ENCODE measurements around the gene CSNK2A2. TPM values are rescaled to one million over a fixed set of nuclear protein-coding genes. Genes with fewer than 3 reads are reported as not detected.

CSNK2A2 gene
- total RNA-seq, 4 donors from 2014 or later, result 28.7 to 53.5 (median 40.0) TPM

DNA sequence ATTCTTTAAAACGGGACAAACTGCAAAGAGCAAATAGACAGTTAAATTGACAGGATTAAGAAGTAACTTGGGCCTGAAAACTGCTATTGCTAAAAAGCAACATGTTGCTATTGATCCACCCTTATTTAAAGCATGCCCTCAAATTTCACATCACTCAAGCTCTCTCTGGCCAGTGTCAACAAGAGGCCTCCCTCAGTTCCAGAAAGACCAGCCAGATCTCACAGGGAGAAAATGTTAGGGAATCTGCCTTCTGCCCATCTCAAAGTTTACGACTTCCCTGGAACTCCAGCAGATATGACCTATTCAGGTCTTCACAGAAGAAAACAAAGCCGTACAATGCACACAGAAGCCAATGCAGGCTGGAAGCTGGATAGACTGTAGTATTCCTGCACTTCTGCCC, 77.7 kb downstream of the CSNK2A2 start:
- Histone ChIP-seq H3K27ac (peak overlapping the region; percentile 67 to 78 (median 72)), H3K9me3 (no peaks in the 10 kb centered on the region), H3K4me1 (peaks cover 45 to 64% (median 50%) of the 10 kb centered on the region in 4 donors), H3K4me3 (no peak overlapping the region), H3K36me3 (peaks cover 0 to 4% (median 0%) of the 10 kb centered on the region in 4 donors), H3K27me3 (no peaks in the 10 kb centered on the region)
- 26 to 35% methylated on average over 2 to 3 of the region's 3 CpGs for WGBS, 2 donors (ENCODE audit: low coverage in 1 of 2)
- DNase-seq, result no peak
- intact Hi-C loops (cut with DNase I; ENCODE audit: low total_unique reads), result loop anchor here (5.0 kb wide), 1 partner anchor 98 kb away; no protein-coding TSS in a partner anchor
- in situ Hi-C loops (cut with MboI; ENCODE audit: low pct_ligation_motif_present in 1 of 4, low pct_unique_long_range_greater_than_20kb in 1 of 4, low sequenced_read_pairs in 3 of 4), result loop anchor here in 3 of 4 donors (10.0 to 25.0 kb wide), 3 partner anchors 95 to 208 kb away; partner anchors contain the start of gene MMP15 (in 1 of the 3)
- TF ChIP-seq POLR2AphosphoS5 (IDR thresholded peaks at IDR 0.05), result no peak

DNA sequence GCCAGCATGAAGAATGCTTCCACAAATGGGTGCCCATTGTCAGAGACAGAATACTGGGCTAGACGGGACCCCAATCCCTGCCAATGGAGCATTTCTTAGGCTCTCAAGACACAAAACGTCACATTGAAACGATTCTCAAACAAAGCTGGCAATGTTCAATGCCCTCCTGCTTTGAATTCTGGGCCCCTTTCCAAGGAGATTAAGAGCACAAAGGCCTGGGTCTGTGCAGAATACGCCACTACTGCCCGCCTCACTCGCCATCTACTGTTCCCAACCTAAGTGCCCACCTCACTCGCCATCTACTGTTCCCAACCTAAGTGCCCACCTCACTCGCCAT, 78.4 kb downstream of the CSNK2A2 start:
- 56 to 90% methylated on average over 2 to 8 of the region's 8 CpGs for WGBS, 2 donors (ENCODE audit: low coverage in 1 of 2)
- intact Hi-C loops (cut with DNase I; ENCODE audit: low total_unique reads) (no loop called here), in situ Hi-C loops (cut with MboI; ENCODE audit: low pct_ligation_motif_present in 1 of 4, low pct_unique_long_range_greater_than_20kb in 1 of 4, low sequenced_read_pairs in 3 of 4) (loop anchor here in 1 of 4 donors (25.0 kb wide), 1 partner anchor 207 kb away; no protein-coding TSS in a partner anchor)
- H3K27ac ChIP-seq, result peak overlapping the region in 1 of 4 donors; percentile 14
- no peak for TF ChIP-seq POLR2A (IDR thresholded peaks at IDR 0.05)
- no peak for TF ChIP-seq EP300 (IDR thresholded peaks at IDR 0.05; ENCODE audit: low read depth)
- TF ChIP-seq, protein P1, sequence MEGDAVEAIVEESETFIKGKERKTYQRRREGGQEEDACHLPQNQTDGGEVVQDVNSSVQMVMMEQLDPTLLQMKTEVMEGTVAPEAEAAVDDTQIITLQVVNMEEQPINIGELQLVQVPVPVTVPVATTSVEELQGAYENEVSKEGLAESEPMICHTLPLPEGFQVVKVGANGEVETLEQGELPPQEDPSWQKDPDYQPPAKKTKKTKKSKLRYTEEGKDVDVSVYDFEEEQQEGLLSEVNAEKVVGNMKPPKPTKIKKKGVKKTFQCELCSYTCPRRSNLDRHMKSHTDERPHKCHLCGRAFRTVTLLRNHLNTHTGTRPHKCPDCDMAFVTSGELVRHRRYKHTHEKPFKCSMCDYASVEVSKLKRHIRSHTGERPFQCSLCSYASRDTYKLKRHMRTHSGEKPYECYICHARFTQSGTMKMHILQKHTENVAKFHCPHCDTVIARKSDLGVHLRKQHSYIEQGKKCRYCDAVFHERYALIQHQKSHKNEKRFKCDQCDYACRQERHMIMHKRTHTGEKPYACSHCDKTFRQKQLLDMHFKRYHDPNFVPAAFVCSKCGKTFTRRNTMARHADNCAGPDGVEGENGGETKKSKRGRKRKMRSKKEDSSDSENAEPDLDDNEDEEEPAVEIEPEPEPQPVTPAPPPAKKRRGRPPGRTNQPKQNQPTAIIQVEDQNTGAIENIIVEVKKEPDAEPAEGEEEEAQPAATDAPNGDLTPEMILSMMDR (IDR thresholded peaks at IDR 0.05), result no peak
- TF ChIP-seq POLR2AphosphoS5 (IDR thresholded peaks at IDR 0.05), result no peak
- H3K4me3 ChIP-seq, result no peak overlapping the region
- H3K36me3 ChIP-seq, result peaks cover 0 to 12% (median 3%) of the 10 kb centered on the region in 4 donors
- H3K4me1 ChIP-seq, result peaks cover 45 to 61% (median 50%) of the 10 kb centered on the region in 4 donors
- no peaks in the 10 kb centered on the region for H3K9me3 ChIP-seq
- no peak for DNase-seq
- no peaks in the 10 kb centered on the region for H3K27me3 ChIP-seq

DNA sequence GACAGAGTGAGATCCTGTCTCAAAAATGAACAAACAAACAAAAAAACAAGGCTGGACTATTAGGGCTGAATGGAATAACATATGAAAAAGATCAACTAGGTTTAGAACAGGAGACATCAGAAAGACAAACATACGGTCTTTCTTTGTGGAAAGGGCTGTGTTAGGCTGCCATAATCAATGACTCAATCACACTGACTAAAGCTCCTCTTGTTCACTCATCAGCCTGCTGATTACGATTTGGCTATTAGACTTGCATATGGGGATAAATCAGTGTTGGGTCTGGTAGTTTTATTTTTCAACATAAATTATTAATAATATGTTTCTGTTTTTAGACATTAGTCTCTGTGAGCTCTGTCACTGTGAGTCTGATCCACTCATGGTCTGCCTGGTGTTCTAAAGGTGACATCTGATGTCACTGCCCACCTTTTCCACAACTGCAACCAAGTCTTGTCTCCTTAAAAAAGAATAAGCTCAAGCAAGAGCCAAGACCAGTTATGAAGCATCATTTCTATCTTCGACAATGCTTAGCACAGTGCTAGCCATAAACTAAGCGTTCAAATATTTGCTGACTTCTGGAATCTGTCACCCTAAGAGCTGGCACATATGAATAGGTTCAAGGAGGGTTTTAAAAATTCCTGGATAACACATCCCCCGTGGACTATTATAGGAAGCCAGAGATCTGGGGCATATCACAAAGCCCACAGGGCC, 79.0 kb downstream of the CSNK2A2 start:
- H3K4me3 ChIP-seq, result no peak overlapping the region
- 46 to 83% methylated on average over 2 to 5 of the region's 5 CpGs for WGBS, 2 donors (ENCODE audit: low coverage in 1 of 2)
- H3K27me3 ChIP-seq, result no peaks in the 10 kb centered on the region
- H3K9me3 ChIP-seq, result no peaks in the 10 kb centered on the region
- intact Hi-C loops (cut with DNase I; ENCODE audit: low total_unique reads) (no loop called here), in situ Hi-C loops (cut with MboI; ENCODE audit: low pct_ligation_motif_present in 1 of 4, low pct_unique_long_range_greater_than_20kb in 1 of 4, low sequenced_read_pairs in 3 of 4) (loop anchor here in 1 of 4 donors (25.0 kb wide), 1 partner anchor 207 kb away; no protein-coding TSS in a partner anchor)
- DNase-seq, result no peak
- peaks cover 42 to 57% (median 46%) of the 10 kb centered on the region in 4 donors for H3K4me1 ChIP-seq
- peaks cover 0 to 15% (median 6%) of the 10 kb centered on the region in 4 donors for H3K36me3 ChIP-seq
- peak overlapping the region in 2 of 4 donors; percentile 7 to 14 for H3K27ac ChIP-seq
- TF ChIP-seq POLR2AphosphoS5 (IDR thresholded peaks at IDR 0.05) (no peak), POLR2A (IDR thresholded peaks at IDR 0.05) (no peak), EP300 (IDR thresholded peaks at IDR 0.05; ENCODE audit: low read depth) (no peak)
- TF ChIP-seq, protein P1 (IDR thresholded peaks at IDR 0.05), result no peak

DNA sequence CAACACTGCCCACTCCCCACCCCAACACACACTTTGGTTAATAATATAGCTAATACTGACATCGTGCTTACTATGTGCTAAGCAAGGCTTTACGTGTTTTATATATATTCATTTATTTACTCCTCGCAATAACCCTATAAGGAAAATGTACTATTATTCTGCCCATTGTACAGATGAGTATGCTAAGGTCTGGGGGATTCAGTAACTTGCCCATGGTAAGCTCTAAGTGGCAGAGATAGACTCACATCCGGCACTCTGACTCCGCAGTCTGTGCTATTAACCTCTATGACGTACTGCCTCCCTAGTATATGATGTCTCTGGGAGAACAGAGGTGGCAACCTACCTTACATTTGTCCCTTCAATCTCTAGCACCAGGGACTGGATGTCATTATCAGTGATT, 81.4 kb downstream of the CSNK2A2 start:
- no peak for DNase-seq
- H3K9me3 ChIP-seq, result no peaks in the 10 kb centered on the region
- no peaks in the 10 kb centered on the region for H3K27me3 ChIP-seq
- H3K36me3 ChIP-seq, result peaks cover 0 to 27% (median 7%) of the 10 kb centered on the region in 4 donors
- in situ Hi-C loops (cut with MboI; ENCODE audit: low pct_ligation_motif_present in 1 of 4, low pct_unique_long_range_greater_than_20kb in 1 of 4, low sequenced_read_pairs in 3 of 4), result loop anchor here in 1 of 4 donors (25.0 kb wide), 1 partner anchor 204 kb away; no protein-coding TSS in a partner anchor
- peak overlapping the region in 2 of 4 donors; percentile 11 to 37 for H3K27ac ChIP-seq
- WGBS, 2 donors (ENCODE audit: low coverage in 1 of 2), result 94 to 95% methylated on average over 5 to 6 of the region's 6 CpGs
- no peak for TF ChIP-seq POLR2AphosphoS5 (IDR thresholded peaks at IDR 0.05)
- TF ChIP-seq, protein P1 (IDR thresholded peaks at IDR 0.05), result no peak
- TF ChIP-seq POLR2A (IDR thresholded peaks at IDR 0.05), result no peak
- intact Hi-C loops (cut with DNase I; ENCODE audit: low total_unique reads), result no loop called here
- no peak overlapping the region for H3K4me3 ChIP-seq
- H3K4me1 ChIP-seq, result peaks cover 27 to 39% (median 34%) of the 10 kb centered on the region in 4 donors
